ENCODE results near the gene TNS1. TPM values are rescaled to one million over a fixed set of nuclear protein-coding genes. Genes with fewer than 3 reads are reported as not detected.

Gene TNS1
- total RNA-seq, 1 donor = 116 TPM

- DNase-seq (ENCODE audit: low read depth) = no peak
- no peak overlapping the region for H3K4me3 ChIP-seq (ENCODE audit: low read depth, low read length)
- no peak for TF ChIP-seq CTCF (IDR thresholded peaks at IDR 0.05; ENCODE audit: insufficient read depth, low read length)
Measured at GRCh38 chr2:217914878-217915277, 87.9 kb downstream of the TNS1 start.

GRCh38 chr2:217914078-217914477 is 88.7 kb downstream of the TNS1 start:
- DNase-seq (ENCODE audit: low read depth) = no peak
- TF ChIP-seq CTCF (IDR thresholded peaks at IDR 0.05; ENCODE audit: insufficient read depth, low read length) = no peak
- no peak overlapping the region for H3K4me3 ChIP-seq (ENCODE audit: low read depth, low read length)

GRCh38 chr2:217913436-217913835 is 89.4 kb downstream of the TNS1 start:
- H3K4me3 ChIP-seq (ENCODE audit: low read depth, low read length) = no peak overlapping the region
- no peak for TF ChIP-seq CTCF (IDR thresholded peaks at IDR 0.05; ENCODE audit: insufficient read depth, low read length)
- no peak for DNase-seq (ENCODE audit: low read depth)

- no peak overlapping the region for H3K4me3 ChIP-seq (ENCODE audit: low read depth, low read length)
- no peak for TF ChIP-seq CTCF (IDR thresholded peaks at IDR 0.05; ENCODE audit: insufficient read depth, low read length)
- DNase-seq (ENCODE audit: low read depth) = no peak
Measured at GRCh38 chr2:217912098-217913024, 90.4 kb downstream of the TNS1 start.

GRCh38 chr2:217911283-217912097 is 91.3 kb downstream of the TNS1 start:
- no peak overlapping the region for H3K4me3 ChIP-seq (ENCODE audit: low read depth, low read length)
- peak; percentile 69 for DNase-seq (ENCODE audit: low read depth)
- no peak for TF ChIP-seq CTCF (IDR thresholded peaks at IDR 0.05; ENCODE audit: insufficient read depth, low read length)

- no peak for TF ChIP-seq CTCF (IDR thresholded peaks at IDR 0.05; ENCODE audit: insufficient read depth, low read length)
- H3K4me3 ChIP-seq (ENCODE audit: low read depth, low read length) = no peak overlapping the region
- no peak for DNase-seq (ENCODE audit: low read depth)
Measured at GRCh38 chr2:217910875-217911212, 92.0 kb downstream of the TNS1 start.

Data from fibroblast of the aortic adventitia (primary cell).